ENCODE results near the gene SPINK9.

Gene SPINK9

DNA sequence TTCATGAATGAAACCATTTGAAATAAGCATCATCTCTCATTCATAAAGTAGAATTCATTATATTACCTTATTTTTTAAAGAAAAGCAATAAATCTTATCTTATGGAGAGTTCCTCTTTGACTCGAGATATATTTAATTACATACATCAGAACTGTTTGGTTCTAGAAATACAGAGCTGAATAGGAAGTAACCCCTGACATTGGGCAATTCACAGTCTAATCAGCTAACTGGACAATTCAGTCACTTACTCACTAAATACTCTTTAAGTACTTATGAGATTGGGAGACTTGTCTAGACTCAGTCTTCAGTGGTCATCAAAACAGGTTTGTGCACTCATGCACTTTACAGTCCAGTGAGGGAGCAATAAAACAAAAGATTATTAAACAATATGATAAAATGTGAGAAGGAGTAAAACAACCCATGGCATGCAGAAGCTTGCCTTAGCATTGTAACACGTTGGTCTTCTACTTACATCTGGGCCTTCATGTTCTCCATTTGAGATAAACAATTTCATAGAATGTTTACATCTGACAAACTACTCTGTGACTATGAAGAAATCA is 36.9 kb downstream of the SPINK9 start:
- TF ChIP-seq, protein P1, sequence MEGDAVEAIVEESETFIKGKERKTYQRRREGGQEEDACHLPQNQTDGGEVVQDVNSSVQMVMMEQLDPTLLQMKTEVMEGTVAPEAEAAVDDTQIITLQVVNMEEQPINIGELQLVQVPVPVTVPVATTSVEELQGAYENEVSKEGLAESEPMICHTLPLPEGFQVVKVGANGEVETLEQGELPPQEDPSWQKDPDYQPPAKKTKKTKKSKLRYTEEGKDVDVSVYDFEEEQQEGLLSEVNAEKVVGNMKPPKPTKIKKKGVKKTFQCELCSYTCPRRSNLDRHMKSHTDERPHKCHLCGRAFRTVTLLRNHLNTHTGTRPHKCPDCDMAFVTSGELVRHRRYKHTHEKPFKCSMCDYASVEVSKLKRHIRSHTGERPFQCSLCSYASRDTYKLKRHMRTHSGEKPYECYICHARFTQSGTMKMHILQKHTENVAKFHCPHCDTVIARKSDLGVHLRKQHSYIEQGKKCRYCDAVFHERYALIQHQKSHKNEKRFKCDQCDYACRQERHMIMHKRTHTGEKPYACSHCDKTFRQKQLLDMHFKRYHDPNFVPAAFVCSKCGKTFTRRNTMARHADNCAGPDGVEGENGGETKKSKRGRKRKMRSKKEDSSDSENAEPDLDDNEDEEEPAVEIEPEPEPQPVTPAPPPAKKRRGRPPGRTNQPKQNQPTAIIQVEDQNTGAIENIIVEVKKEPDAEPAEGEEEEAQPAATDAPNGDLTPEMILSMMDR (conservative IDR thresholded peaks at IDR 0.05; ENCODE audit: low read depth, low read length) = no peak
- DNase-seq (ENCODE audit: low read depth) = no peak
- H3K4me3 ChIP-seq (ENCODE audit: low read length) = no peak overlapping the region

DNA sequence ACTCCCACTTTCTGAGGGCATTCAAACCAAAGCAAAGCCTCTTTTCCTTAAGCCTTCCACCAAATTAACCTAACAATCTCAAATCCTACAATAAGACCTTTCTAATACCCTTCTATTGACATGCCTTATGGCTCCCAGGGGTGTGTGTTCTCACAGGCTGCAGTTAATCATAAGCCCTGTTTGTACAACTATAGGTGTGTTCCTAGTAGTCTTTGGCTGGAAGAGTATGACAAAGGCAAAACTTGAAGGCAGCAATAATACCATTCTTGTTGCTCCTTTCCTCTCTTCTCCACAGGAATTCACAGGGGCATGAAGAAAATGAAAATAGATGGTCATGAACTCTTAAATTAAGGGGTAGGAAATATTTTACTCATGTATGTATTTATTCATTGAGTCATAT is 37.5 kb downstream of the SPINK9 start:
- DNase-seq (ENCODE audit: low read depth) = no peak
- TF ChIP-seq, protein P1 (conservative IDR thresholded peaks at IDR 0.05; ENCODE audit: low read depth, low read length) = no peak
- H3K4me3 ChIP-seq (ENCODE audit: low read length) = no peak overlapping the region

DNA sequence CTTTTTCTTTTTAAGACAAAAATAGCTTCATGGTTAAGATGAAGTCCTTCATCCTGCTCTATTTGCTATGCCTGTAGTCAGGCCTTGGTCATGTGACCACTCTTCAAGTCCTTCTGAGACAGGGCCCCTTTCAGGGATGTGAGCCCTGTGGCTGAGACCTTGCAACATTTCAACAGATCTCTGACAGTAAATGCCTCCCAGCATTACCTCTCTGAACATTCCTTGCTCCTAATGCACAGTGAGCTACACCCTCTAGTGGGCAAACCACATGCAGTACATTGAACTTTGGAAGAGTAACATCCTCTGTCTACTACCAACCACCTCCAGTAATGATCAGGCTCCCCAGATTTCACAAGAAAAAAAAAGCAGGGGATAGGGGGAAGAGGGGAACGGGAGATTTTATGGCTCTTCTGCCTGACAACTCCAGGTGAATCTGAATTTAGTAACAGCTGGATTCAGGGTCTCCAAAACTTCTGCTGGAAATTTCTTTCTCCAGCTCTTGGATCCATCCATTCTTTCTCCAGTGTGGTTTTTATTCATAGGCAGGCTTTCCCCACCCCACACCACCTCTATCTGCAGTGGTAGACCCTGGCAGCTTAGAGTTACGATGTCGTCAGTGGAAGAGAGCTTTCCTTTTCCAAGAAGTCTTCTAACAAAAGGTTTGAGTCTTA is 39.5 kb downstream of the SPINK9 start:
- TF ChIP-seq, protein P1 (conservative IDR thresholded peaks at IDR 0.05; ENCODE audit: low read depth, low read length) = peak; percentile 94
- DNase-seq (ENCODE audit: low read depth) = peak; percentile 30
- H3K4me3 ChIP-seq (ENCODE audit: low read length) = no peak overlapping the region

DNA sequence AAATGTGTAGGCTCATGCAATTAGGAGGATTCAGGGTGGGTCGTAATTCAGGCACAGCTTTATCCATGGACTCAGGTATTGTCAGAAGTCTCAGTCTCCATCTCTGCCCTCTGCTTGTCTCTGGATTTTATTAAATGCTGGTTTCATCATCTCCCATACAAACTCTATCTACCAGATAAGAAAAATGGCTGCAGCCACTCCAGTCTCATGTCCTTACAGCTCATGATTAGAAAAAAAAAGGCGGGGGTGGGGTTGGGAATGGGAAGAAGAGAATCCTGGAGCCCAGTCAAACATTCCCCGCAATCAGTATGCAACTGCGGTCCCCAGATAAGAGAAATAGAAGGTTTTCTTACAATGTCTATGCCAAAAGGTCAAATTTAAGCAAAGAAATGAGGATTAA is 40.8 kb downstream of the SPINK9 start:
- TF ChIP-seq, protein P1 (conservative IDR thresholded peaks at IDR 0.05; ENCODE audit: low read depth, low read length) = no peak
- no peak for DNase-seq (ENCODE audit: low read depth)
- no peak overlapping the region for H3K4me3 ChIP-seq (ENCODE audit: low read length)

DNA sequence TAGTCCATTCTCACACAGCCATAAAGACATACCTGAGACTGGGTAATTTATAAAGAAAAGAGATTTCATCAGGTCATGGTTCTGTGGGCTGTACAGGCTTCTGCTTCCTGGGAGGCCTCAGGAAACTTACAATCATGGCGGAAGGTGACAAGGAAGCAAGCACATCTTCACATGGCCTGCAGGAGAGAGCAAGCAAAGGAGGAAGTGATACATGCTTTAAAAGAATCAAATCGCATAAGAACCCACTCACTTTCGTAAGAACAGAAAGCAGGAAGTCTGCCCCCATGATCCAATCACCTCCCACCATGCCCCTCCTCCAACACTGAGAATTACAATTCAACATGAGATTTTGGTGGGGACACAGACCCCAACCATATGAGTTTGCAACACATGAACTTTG is 43.3 kb downstream of the SPINK9 start:
- TF ChIP-seq, protein P1 (conservative IDR thresholded peaks at IDR 0.05; ENCODE audit: low read depth, low read length) = no peak
- no peak for DNase-seq (ENCODE audit: low read depth)
- H3K4me3 ChIP-seq (ENCODE audit: low read length) = no peak overlapping the region

DNA sequence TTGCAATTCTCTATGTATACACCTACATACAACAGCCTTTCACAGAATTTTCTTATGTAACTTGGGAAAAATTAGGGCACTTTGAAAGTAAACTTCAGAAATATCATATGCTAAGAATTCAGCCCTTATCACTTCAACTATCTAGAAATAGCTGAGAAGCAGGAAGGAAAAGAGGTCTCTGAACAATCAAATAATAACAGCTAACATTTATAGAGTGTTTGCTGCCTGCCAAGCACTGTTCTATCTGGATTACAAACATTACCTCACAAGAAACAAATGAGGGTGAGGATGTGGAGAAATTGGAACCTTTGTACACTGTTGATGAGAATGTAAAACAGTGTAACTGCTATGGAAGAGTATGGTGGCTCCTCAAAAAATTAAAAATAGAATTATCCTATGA is 44.0 kb downstream of the SPINK9 start:
- no peak overlapping the region for H3K4me3 ChIP-seq (ENCODE audit: low read length)
- DNase-seq (ENCODE audit: low read depth) = no peak
- TF ChIP-seq, protein P1 (conservative IDR thresholded peaks at IDR 0.05; ENCODE audit: low read depth, low read length) = no peak

DNA sequence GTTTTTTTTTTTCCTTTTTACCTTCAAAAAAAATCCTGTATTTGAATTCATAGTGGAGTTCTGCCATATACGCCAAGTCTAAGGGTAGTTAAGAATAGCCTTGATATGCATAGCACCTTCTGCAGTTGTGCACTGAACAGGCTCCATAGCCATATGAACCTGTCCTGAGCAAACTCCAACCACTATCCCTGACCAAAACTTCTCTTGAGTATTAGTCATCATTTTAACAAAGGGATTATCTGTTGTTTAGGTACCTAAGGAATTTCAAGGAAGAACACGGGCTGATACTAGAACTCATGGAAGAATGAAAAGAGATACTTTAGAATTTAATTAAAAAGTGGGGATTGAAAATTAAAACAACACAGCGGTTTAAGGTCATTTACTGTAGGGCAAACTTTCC is 46.5 kb downstream of the SPINK9 start:
- TF ChIP-seq, protein P1 (conservative IDR thresholded peaks at IDR 0.05; ENCODE audit: low read depth, low read length) = no peak
- DNase-seq (ENCODE audit: low read depth) = no peak
- H3K4me3 ChIP-seq (ENCODE audit: low read length) = no peak overlapping the region
